Heart left ventricle (tissue), 16 donors: ENCODE measurements around the gene EXOC4. TPM values are rescaled to one million over a fixed set of nuclear protein-coding genes. Genes with fewer than 3 reads are reported as not detected.

Source experiments
- ATAC-seq, 4 donors: fragments of 200-7000 bp; cut with Tn5 transposase; one replicate each; pipeline ENCODE4 v1.9.1; 2020 to 2022; ENCODE audit warnings: moderate library complexity in 4 of 4, mild to moderate bottlenecking in 3 of 4, moderate number of reproducible peaks in 1 of 4
- DNase-seq, 5 donors: peaks; one replicate each; pipeline ENCODE4 v3.0.0-alpha.2; 2020
- H3K27ac ChIP-seq, 12 donors: fragments of 200-600 bp; sonication (generic) in 4 of 12; one replicate each; pipeline versions ENCODE4 v1.5.0 to v1.8.0; 2016 to 2022; ENCODE audit warnings: mild to moderate bottlenecking in 2 of 12
- H3K27me3 ChIP-seq, 9 donors: fragments of 200-600 bp; sonication (generic) in 2 of 9; one replicate each; pipeline versions ENCODE4 v1.5.1 to v1.8.0; 2016 to 2022; ENCODE audit warnings: mild to moderate bottlenecking in 3 of 9
- H3K36me3 ChIP-seq, 9 donors: fragments of 200-600 bp; sonication (generic) in 2 of 9; one replicate each; pipeline versions ENCODE4 v1.5.0 to v1.8.0; 2018 to 2022; ENCODE audit warnings: mild to moderate bottlenecking in 2 of 9
- H3K4me1 ChIP-seq, 12 donors: fragments of 200-600 bp; sonication (generic) in 4 of 12; one replicate each; pipeline versions ENCODE4 v1.5.0 to v1.8.0; 2016 to 2022; ENCODE audit warnings: mild to moderate bottlenecking in 3 of 12
- H3K4me3 ChIP-seq, 12 donors: fragments of 200-600 bp; sonication (generic) in 4 of 12; one replicate each; pipeline versions ENCODE4 v1.5.0 to v1.8.0; 2017 to 2022; ENCODE audit warnings: mild to moderate bottlenecking in 9 of 12, moderate library complexity in 4 of 12
- H3K9me3 ChIP-seq, 12 donors: fragments of 200-600 bp; sonication (generic) in 4 of 12; one replicate each; pipeline versions ENCODE4 v1.5.0 to v1.8.0; 2016 to 2022; ENCODE audit warnings: mild to moderate bottlenecking in 1 of 12
- CTCF ChIP-seq, 12 donors: fragments of 200-600 bp; sonication (generic) in 4 of 12; IDR thresholded peaks; one replicate each; pipeline versions ENCODE4 v1.5.0 to v1.8.0; 2018 to 2022; ENCODE audit warnings: antibody characterized with exemption in 12 of 12, mild to moderate bottlenecking in 5 of 12
- POLR2A ChIP-seq, 2 donors: fragments of 450-650 bp; IDR thresholded peaks; one replicate each; pipeline ENCODE4 v1.6.1; 2017; ENCODE audit warnings: antibody characterized with exemption in 2 of 2, mild to moderate bottlenecking in 2 of 2, moderate library complexity in 2 of 2
- WGBS, 4 donors: extraction: QIAGEN DNeasy Blood & Tissue Kit in 2 of 4; methylation state at CpG; one replicate each; pipeline versions ENCODE4 v1.1.5 to v1.1.7; 2013 to 2018; 5-methylcytosine and 5-hydroxymethylcytosine counted together
- intact Hi-C, 10 donors: fragments of 100-400 bp; cut with DNase I; formaldehyde crosslinking; loops; one replicate each; pipeline versions ENCODE4 v1.11.1 to v1.14.2; 2022
- polyA plus RNA-seq, 2 donors: library from polyadenylated mRNA; stranded (reverse); fragments of 200-250 nt; gene quantifications; one replicate each; pipeline ENCODE4 v1.2.3, GENCODE V29; 2013
- total RNA-seq, 9 donors: library from RNA; depleted of rRNA in 2 of 9; stranded (reverse); fragments of >200 nt in 2 of 9; fragmentation: NEBNext Ultra II Directional in 3 of 9; extraction: Animal tissue kit (Norgen Biotek cat#: 25700) in 3 of 9; gene quantifications; one replicate each; pipeline versions ENCODE4 v1.1.0 to v1.2.4, GENCODE V29; 2016 to 2023
- donor health status: ischemic (EF 13 %, LVEDD 7.1; RV severe dilation, severe dysfunction).
- donor health status: healthy with polysubstance abuse.
- donor health status: DM: no; HTN: yes; CAD: no.
- donor health status: DM: no; HTN: no; CAD: no.
- donor health status: ischemic (EF 25% LVEDD 6.9; RV normal size, moderate dysfunction).
- donor health status: ischemic (EF 25% LVEDD 5.7; RV mildly dilated, moderate dysfunction).
- donor health status: healthy.
- donor health status: DM: yes; HTN: yes; CAD: no.
- donor health status: ischemic (EF 35%, LVEDD 5.7; RV mildly dilated, moderate dysfunction).
- donor health status: nonischemic (EF 11% LVEDD 7.7; RV severe dilation, severe dysfunction).
- donor health status: DM: yes; HTN: yes; CAD: no.
- donor health status: PGD.
- donor health status: ischemic (EF 29% LVEDD 5.4; RV normal size, mild dysfunction).
- donor health status: nonischemic (EF 23%, LVEDD 6.1; RV moderate dilation, normal function).

The EXOC4 gene
- total and polyA plus RNA-seq, 11 donors: 8.8 to 61.2 (median 33.8) TPM

DNA sequence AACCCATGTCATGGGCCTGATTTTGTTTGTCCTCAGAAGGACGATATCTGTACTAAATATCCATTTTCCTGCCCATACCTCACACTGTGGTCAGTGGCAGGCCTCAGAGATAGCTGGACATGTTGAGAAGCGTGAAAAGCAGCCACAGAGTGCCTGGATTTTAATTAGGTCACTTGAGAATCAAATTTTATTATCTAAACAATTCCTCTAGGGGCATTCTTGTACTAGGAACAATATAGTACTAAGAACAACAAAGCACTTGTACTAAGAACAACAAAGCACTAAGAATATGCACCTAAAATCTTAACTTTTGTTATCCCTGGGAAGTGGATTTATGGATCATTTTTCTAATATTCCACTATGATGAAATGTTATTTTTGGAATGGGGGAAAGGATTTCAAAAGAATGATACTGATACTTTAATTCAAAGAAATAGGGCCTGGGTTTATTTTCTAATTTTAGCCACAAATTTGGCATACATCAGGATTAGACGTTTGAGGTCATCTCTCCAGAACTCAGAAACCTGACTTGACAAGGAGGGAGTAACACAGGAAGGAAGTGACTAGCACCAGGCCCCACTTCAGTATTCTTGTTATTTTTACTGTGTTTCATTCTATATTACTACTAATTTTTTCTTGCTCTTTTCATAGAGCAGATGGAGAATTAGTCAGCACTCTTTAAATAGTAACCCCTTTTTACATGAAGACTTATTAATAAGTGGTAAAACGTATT is 112.2 kb downstream of the EXOC4 start:
- Histone ChIP-seq H3K9me3 (peaks cover 0 to 6% (median 0%) of the 10 kb centered on the region in 12 donors), H3K27me3 (no peaks in the 10 kb centered on the region), H3K4me3 (no peak overlapping the region), H3K36me3 (no peaks in the 10 kb centered on the region), H3K4me1 (peaks cover 0 to 37% (median 22%) of the 10 kb centered on the region in 12 donors), H3K27ac (peak overlapping the region in 8 of 12 donors; percentile 6 to 54 (median 38))
- DNase-seq: no peak
- intact Hi-C loops: no loop called here
- peak in 3 of 4 donors; percentile 16 to 70 (median 69) for ATAC-seq
- TF ChIP-seq CTCF (IDR thresholded peaks at IDR 0.05) (no peak), POLR2A (IDR thresholded peaks at IDR 0.05) (no peak)
- WGBS, 4 donors: 30 to 38% (median 36%) methylated on average over 4 of the region's 4 CpGs

- Histone ChIP-seq H3K36me3 (no peaks in the 10 kb centered on the region), H3K4me1 (peaks cover 0 to 37% (median 22%) of the 10 kb centered on the region in 12 donors), H3K4me3 (no peak overlapping the region), H3K9me3 (peaks cover 0 to 6% (median 0%) of the 10 kb centered on the region in 12 donors), H3K27me3 (no peaks in the 10 kb centered on the region), H3K27ac (peak overlapping the region in 8 of 12 donors; percentile 0 to 54 (median 38))
- 19 to 30% (median 23%) methylated on average over 3 of the region's 3 CpGs for WGBS, 4 donors
- TF ChIP-seq CTCF (IDR thresholded peaks at IDR 0.05) (no peak), POLR2A (IDR thresholded peaks at IDR 0.05) (no peak)
- intact Hi-C loops: no loop called here
- ATAC-seq (peak in 3 of 4 donors; percentile 41 to 56 (median 42)), DNase-seq (no peak)
Observed at GRCh38 chr7:133365917-133366316, 113.0 kb downstream of the EXOC4 start.

DNA sequence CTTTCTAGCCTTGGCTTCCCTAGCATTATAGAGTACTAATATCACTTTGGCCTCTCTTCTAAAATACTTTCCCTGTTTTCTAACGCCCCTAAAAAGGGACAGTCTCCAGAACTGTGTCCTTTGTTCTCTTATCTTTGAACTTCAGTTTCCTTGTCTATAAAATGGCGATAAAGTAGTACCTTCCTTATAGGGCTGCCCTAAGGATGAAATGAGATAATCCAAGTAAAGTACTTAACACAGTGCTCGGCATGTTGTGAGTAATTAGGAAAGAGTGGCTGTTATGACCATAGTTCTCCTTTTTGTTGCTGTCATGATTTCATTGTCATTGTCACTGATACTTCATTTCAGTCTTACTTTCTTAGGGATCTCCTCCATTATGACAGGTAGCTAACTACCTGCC is 114.7 kb downstream of the EXOC4 start:
- intact Hi-C loops: no loop called here
- TF ChIP-seq CTCF (IDR thresholded peaks at IDR 0.05) (no peak), POLR2A (IDR thresholded peaks at IDR 0.05) (no peak)
- Histone ChIP-seq H3K27me3 (no peaks in the 10 kb centered on the region), H3K4me1 (peaks cover 0 to 37% (median 22%) of the 10 kb centered on the region in 12 donors), H3K27ac (no peak overlapping the region), H3K4me3 (no peak overlapping the region), H3K9me3 (no peaks in the 10 kb centered on the region), H3K36me3 (no peaks in the 10 kb centered on the region)
- ATAC-seq: no peak
- no peak for DNase-seq
- 53 to 71% (median 57%) methylated on average over 3 of the region's 3 CpGs for WGBS, 4 donors

DNA sequence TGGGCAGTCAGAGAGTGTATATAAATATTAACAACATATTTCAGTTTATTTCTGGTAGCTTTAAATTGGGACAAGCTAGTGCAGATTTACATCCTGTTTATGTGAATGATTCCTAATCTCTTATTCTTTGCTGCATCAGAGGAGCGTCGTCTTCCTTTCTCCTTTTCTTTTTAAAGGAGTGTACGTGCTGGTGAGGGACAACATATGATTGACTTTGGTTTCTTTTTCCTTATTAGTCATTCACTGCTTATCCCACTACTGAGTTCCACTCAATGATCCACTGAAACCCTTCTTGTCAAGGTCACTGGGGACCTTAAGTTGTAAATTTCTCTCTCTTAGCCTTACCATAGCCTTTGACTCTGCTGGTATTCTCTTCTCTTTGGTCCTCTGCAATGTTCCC is 116.3 kb downstream of the EXOC4 start:
- 64 to 71% (median 68%) methylated on average over 3 of the region's 3 CpGs for WGBS, 4 donors
- no peak overlapping the region for H3K4me3 ChIP-seq
- ATAC-seq (no peak), DNase-seq (no peak)
- no peaks in the 10 kb centered on the region for H3K27me3 ChIP-seq
- peaks cover 0 to 37% (median 22%) of the 10 kb centered on the region in 12 donors for H3K4me1 ChIP-seq
- no peak overlapping the region for H3K27ac ChIP-seq
- H3K9me3 ChIP-seq: no peaks in the 10 kb centered on the region
- H3K36me3 ChIP-seq: no peaks in the 10 kb centered on the region
- intact Hi-C loops: no loop called here
- no peak for TF ChIP-seq CTCF (IDR thresholded peaks at IDR 0.05)
- TF ChIP-seq POLR2A (IDR thresholded peaks at IDR 0.05): no peak
